Measurements from ENCODE around the gene MRTFA.

DNA sequence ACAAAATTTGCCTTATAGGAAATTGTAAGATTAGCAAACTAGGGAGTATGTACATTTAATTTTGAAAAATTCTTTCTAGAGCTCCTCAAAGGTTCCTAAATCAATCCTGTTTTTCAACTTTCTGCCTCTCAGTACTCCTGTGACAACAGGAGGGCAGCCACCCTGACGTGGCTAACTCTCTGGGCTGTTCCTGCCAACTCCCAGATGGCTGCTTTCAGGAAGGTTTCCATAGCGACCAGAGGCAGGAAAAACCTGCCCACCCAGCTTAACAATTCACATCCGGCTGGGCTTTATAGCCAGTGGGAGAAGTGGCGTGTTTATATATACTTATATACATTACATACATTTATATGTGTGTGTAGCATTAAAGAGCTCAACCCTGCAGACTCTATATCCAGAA lies 239.6 kb downstream of the MRTFA start:
- TF ChIP-seq POLR2A (IDR thresholded peaks at IDR 0.05) = no peak
- TF ChIP-seq, protein P1, sequence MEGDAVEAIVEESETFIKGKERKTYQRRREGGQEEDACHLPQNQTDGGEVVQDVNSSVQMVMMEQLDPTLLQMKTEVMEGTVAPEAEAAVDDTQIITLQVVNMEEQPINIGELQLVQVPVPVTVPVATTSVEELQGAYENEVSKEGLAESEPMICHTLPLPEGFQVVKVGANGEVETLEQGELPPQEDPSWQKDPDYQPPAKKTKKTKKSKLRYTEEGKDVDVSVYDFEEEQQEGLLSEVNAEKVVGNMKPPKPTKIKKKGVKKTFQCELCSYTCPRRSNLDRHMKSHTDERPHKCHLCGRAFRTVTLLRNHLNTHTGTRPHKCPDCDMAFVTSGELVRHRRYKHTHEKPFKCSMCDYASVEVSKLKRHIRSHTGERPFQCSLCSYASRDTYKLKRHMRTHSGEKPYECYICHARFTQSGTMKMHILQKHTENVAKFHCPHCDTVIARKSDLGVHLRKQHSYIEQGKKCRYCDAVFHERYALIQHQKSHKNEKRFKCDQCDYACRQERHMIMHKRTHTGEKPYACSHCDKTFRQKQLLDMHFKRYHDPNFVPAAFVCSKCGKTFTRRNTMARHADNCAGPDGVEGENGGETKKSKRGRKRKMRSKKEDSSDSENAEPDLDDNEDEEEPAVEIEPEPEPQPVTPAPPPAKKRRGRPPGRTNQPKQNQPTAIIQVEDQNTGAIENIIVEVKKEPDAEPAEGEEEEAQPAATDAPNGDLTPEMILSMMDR (IDR thresholded peaks at IDR 0.05) = no peak

Data from adrenal gland (tissue), 5 donors.